Endometrial microvascular endothelial cells (primary cell): ENCODE data around the gene REG3G. TPM values are rescaled to one million over a fixed set of nuclear protein-coding genes. Genes with fewer than 3 reads are reported as not detected.
"Not testable (repeated sequence)": the region's sequence is repeated elsewhere in the genome, so short reads cannot be mapped to it uniquely, and the experiment has no call there.

Experiments
- in situ Hi-C: cut with HindIII; loops from 2 replicates; pipeline ENCODE4 v1.10.0; 2017; ENCODE audit warnings: low sequenced_read_pairs, low pct_unique_long_range_greater_than_20kb; ENCODE audit errors: inconsistent ontology term
- total RNA-seq: library from RNA; depleted of rRNA; stranded (reverse); fragments of >200 nt; gene quantifications from one replicate; pipeline ENCODE4 v1.2.3, GENCODE V29; 2015; ENCODE audit errors: inconsistent ontology term

Gene REG3G
- total RNA-seq, 1 donor from 2014 or later = not detected

- in situ Hi-C loops = no loop called here
Measured at GRCh38 chr2:79009388-79009787, 16.1 kb upstream of the REG3G start.

GRCh38 chr2:79011496-79011895 lies 14.0 kb upstream of the REG3G start:
- in situ Hi-C loops = no loop called here

- in situ Hi-C loops = no loop called here
Measured at GRCh38 chr2:79013629-79014028, 11.9 kb upstream of the REG3G start.

- in situ Hi-C loops = no loop called here
Measured at GRCh38 chr2:79016342-79016741, 9.2 kb upstream of the REG3G start.

- in situ Hi-C loops = no loop called here
Measured at GRCh38 chr2:79026061-79026460, 559 bp downstream of the REG3G start.

- in situ Hi-C loops = no loop called here
Measured at GRCh38 chr2:79039944-79040343, 14.4 kb downstream of the REG3G start.

GRCh38 chr2:79041032-79041448 lies 15.5 kb downstream of the REG3G start:
- in situ Hi-C loops = no loop called here

- in situ Hi-C loops = not testable (repeated sequence)
Measured at GRCh38 chr2:79053486-79053885, 28.0 kb downstream of the REG3G start.

- in situ Hi-C loops = not testable (repeated sequence)
Measured at GRCh38 chr2:79054769-79055168, 29.3 kb downstream of the REG3G start.

GRCh38 chr2:79065201-79065600 lies 39.7 kb downstream of the REG3G start:
- in situ Hi-C loops = no loop called here

- in situ Hi-C loops = no loop called here
Measured at GRCh38 chr2:79071078-79071477, 45.6 kb downstream of the REG3G start.

Other genes with a start within 250 kb of the REG3G start
- not detected for gene REG1B, start 62.3 kb downstream of the REG3G start, total RNA-seq
- gene REG1A, start 94.8 kb downstream of the REG3G start, total RNA-seq = not detected
- not detected for gene REG3A, start 134.1 kb downstream of the REG3G start, total RNA-seq